Lower lobe of right lung (tissue), 2 donors: ENCODE measurements around the gene DHX34. TPM values are rescaled to one million over a fixed set of nuclear protein-coding genes. Genes with fewer than 3 reads are reported as not detected.

Experiments
- ATAC-seq, 2 donors: fragments of 200-7000 bp; cut with Tn5 transposase; one replicate each; pipeline ENCODE4 v1.9.1; 2020 to 2022; ENCODE audit warnings: mild to moderate bottlenecking in 2 of 2, moderate library complexity in 2 of 2
- DNase-seq: peaks from one replicate; pipeline ENCODE4 v3.0.0-alpha.2; 2020
- H3K27ac ChIP-seq: fragments of 200-600 bp; one replicate; pipeline ENCODE4 v1.8.0; 2022
- H3K27me3 ChIP-seq: fragments of 200-600 bp; one replicate; pipeline ENCODE4 v1.8.0; 2022; ENCODE audit warnings: low read depth
- H3K36me3 ChIP-seq: fragments of 200-600 bp; one replicate; pipeline ENCODE4 v1.8.0; 2022; ENCODE audit warnings: mild to moderate bottlenecking
- H3K4me1 ChIP-seq: fragments of 200-600 bp; one replicate; pipeline ENCODE4 v1.8.0; 2022
- H3K4me3 ChIP-seq: fragments of 200-600 bp; one replicate; pipeline ENCODE4 v1.8.0; 2022; ENCODE audit warnings: mild to moderate bottlenecking
- H3K9me3 ChIP-seq: fragments of 200-600 bp; one replicate; pipeline ENCODE4 v1.8.0; 2022
- CTCF ChIP-seq: fragments of 200-600 bp; IDR thresholded peaks from one replicate; pipeline ENCODE4 v1.8.0; 2022; ENCODE audit warnings: antibody characterized with exemption, mild to moderate bottlenecking
- intact Hi-C: fragments of 100-400 bp; cut with DNase I; formaldehyde crosslinking; loops from one replicate; pipeline ENCODE4 v1.11.0; 2022
- total RNA-seq: library from RNA; stranded (reverse); fragmentation: NEBNext Ultra II Directional; extraction: Animal tissue kit (Norgen Biotek cat#: 25700); gene quantifications from one replicate; pipeline ENCODE4 v1.2.1, GENCODE V29; 2021
- donor health status: DM: no; HTN: yes; CAD: no; lungs with severe emphysema.

The DHX34 gene
- total RNA-seq, 1 donor from 2014 or later, result 14.5 TPM

GRCh38 chr19:47390533-47391488, 41.7 kb downstream of the DHX34 start:
- no peak for ATAC-seq
- TF ChIP-seq CTCF, result no peak
- intact Hi-C loops, result no loop called here

GRCh38 chr19:47391510-47392223, 42.6 kb downstream of the DHX34 start:
- ATAC-seq, result peak; percentile 80
- intact Hi-C loops, result no loop called here
- no peaks in the 10 kb centered on the region for H3K9me3 ChIP-seq
- H3K4me1 ChIP-seq, result no peaks in the 10 kb centered on the region
- H3K27me3 ChIP-seq, result peaks cover 7% of the 10 kb centered on the region
- DNase-seq, result peak; percentile 86
- no peak overlapping the region for H3K27ac ChIP-seq
- no peaks in the 10 kb centered on the region for H3K36me3 ChIP-seq
- peak; percentile 90 for TF ChIP-seq CTCF
- H3K4me3 ChIP-seq, result no peak overlapping the region

More at GRCh38 chr19:47390533-47391488, 41.7 kb downstream of the DHX34 start:
- peaks cover 7% of the 10 kb centered on the region for H3K27me3 ChIP-seq
- no peaks in the 10 kb centered on the region for H3K9me3 ChIP-seq
- no peaks in the 10 kb centered on the region for H3K36me3 ChIP-seq
- DNase-seq, result no peak
- no peak overlapping the region for H3K4me3 ChIP-seq
- no peaks in the 10 kb centered on the region for H3K4me1 ChIP-seq
- H3K27ac ChIP-seq, result no peak overlapping the region

- Histone ChIP-seq H3K9me3 (no peaks in the 10 kb centered on the region), H3K36me3 (no peaks in the 10 kb centered on the region), H3K27ac (no peak overlapping the region), H3K27me3 (peaks cover 5% of the 10 kb centered on the region), H3K4me1 (no peaks in the 10 kb centered on the region), H3K4me3 (no peak overlapping the region)
- TF ChIP-seq CTCF, result no peak
- DNase-seq (no peak), ATAC-seq (no peak)
- intact Hi-C loops, result no loop called here
Measured at GRCh38 chr19:47398707-47399597, 49.8 kb downstream of the DHX34 start.

GRCh38 chr19:47402504-47402903, 53.4 kb downstream of the DHX34 start:
- DNase-seq (no peak), ATAC-seq (no peak)
- H3K4me3 ChIP-seq, result no peak overlapping the region
- no peak for TF ChIP-seq CTCF
- H3K27me3 ChIP-seq, result peaks cover 32% of the 10 kb centered on the region
- no peaks in the 10 kb centered on the region for H3K4me1 ChIP-seq
- no peaks in the 10 kb centered on the region for H3K9me3 ChIP-seq
- H3K27ac ChIP-seq, result no peak overlapping the region
- no peaks in the 10 kb centered on the region for H3K36me3 ChIP-seq
- intact Hi-C loops, result no loop called here
